ENCODE data around the gene ROR1.
A peak's percentile ranks its signal among the peaks of the same experiment; 100 is the strongest.

The ROR1 gene

GRCh38 chr1:63987628-63988024 lies 213.8 kb downstream of the ROR1 start:
- no peak overlapping the region for H3K4me3 ChIP-seq (replicated peaks; ENCODE audit: low read depth, low read length)
- no peak for TF ChIP-seq CTCF (IDR thresholded peaks at IDR 0.05; ENCODE audit: low read depth, low read length, missing control alignments)
- DNase-seq (ENCODE audit: extremely low read depth, low read depth), result no peak

GRCh38 chr1:63988941-63989340 lies 215.1 kb downstream of the ROR1 start:
- no peak overlapping the region for H3K4me3 ChIP-seq (replicated peaks; ENCODE audit: low read depth, low read length)
- DNase-seq (ENCODE audit: extremely low read depth, low read depth), result no peak
- no peak for TF ChIP-seq CTCF (IDR thresholded peaks at IDR 0.05; ENCODE audit: low read depth, low read length, missing control alignments)

DNA sequence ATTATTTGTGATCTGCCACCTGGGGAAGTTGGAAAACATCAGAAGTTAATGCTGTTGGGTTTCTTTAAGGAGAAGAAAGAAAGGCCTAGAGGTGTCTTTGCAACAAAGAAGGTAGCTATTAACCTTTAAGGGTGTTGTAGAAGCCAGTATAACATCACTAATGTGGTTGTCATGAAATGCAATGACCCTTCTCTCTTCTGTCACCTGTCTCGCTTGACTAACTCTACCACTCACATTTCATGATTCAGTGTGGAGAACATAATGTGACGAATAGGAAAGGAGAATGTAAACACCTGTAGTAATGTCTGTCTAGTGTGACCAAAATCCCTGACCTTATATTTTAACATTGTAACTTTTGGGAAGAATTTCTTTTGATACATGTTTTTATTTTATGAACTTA lies 217.9 kb downstream of the ROR1 start:
- TF ChIP-seq CTCF (IDR thresholded peaks at IDR 0.05; ENCODE audit: low read depth, low read length, missing control alignments), result no peak
- no peak overlapping the region for H3K4me3 ChIP-seq (replicated peaks; ENCODE audit: low read depth, low read length)
- no peak for DNase-seq (ENCODE audit: extremely low read depth, low read depth)

- peak; percentile 36 for DNase-seq (ENCODE audit: extremely low read depth, low read depth)
- TF ChIP-seq CTCF (IDR thresholded peaks at IDR 0.05; ENCODE audit: low read depth, low read length, missing control alignments), result no peak
- no peak overlapping the region for H3K4me3 ChIP-seq (replicated peaks; ENCODE audit: low read depth, low read length)
Observed at GRCh38 chr1:64000021-64000420, 226.2 kb downstream of the ROR1 start.

GRCh38 chr1:64001038-64001437 lies 227.2 kb downstream of the ROR1 start:
- TF ChIP-seq CTCF (IDR thresholded peaks at IDR 0.05; ENCODE audit: low read depth, low read length, missing control alignments), result no peak
- no peak overlapping the region for H3K4me3 ChIP-seq (replicated peaks; ENCODE audit: low read depth, low read length)
- DNase-seq (ENCODE audit: extremely low read depth, low read depth), result no peak

DNA sequence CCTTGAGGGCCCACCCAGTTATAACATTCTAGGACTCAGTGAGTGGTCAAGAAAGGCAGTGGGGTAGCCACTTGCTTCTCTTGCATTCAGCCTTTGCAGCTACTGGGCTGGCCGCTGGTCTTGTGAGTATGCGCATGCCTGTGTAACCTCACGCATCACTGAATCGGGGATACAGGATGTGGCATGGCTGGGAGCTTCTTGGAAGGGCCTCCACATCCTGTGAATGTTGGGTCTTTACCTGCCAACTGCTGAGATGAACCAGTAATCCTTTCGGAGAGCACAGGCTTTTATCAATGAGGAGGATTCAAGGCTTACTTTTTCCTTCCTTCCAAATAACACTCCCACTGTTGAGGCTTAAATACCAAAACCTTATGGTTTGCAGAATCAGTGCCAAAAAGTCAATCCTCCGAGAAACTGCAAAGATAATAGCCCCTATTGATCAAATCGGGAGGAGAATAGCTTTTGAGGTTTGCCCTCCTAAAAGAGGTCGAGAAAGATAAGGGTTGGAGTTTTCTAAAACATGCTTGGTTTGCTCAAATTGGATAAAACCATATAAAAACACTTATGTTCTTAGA lies 230.7 kb downstream of the ROR1 start:
- no peak for TF ChIP-seq CTCF (IDR thresholded peaks at IDR 0.05; ENCODE audit: low read depth, low read length, missing control alignments)
- DNase-seq (ENCODE audit: extremely low read depth, low read depth), result no peak
- no peak overlapping the region for H3K4me3 ChIP-seq (replicated peaks; ENCODE audit: low read depth, low read length)

DNA sequence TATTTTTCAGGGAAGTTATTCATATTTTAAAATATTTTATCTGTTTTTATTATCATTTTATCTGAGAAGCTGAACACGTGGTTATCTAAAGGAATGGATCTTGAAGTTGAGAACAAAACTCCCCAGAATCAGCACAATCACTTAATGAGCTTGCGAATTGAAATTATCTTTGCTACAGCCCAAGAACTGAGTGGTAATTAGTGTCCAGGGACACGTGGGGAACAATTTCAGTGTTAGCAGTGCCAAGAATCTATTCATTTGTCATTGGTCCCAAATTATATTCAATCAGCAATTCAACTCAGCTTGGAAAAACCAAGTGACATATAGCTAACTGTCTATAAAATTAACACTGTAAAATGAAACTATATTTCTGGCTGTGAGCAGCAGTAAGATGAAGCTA lies 232.0 kb downstream of the ROR1 start:
- no peak overlapping the region for H3K4me3 ChIP-seq (replicated peaks; ENCODE audit: low read depth, low read length)
- no peak for DNase-seq (ENCODE audit: extremely low read depth, low read depth)
- no peak for TF ChIP-seq CTCF (IDR thresholded peaks at IDR 0.05; ENCODE audit: low read depth, low read length, missing control alignments)
